Measurements from ENCODE around the gene HECW1.

DNA sequence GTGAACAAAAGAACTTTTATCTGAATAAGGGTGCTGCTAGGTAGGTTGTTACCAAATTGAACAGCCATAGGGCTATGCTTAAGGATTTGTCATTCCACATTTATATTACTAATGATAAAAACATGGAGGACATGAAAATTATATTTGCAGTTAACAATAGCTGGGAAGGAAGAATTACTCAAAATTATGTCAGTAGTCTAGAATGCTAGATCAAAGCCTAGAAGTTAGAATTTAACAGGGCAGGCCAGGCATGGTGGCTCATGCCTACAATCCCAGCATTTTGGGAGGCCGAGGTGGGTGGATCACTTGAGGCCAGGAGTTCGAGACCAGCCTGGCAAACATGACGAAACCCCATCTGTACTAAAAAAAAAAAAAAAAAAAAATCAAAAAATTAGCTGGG, 479.9 kb downstream of the HECW1 start:
- TF ChIP-seq, protein P1, sequence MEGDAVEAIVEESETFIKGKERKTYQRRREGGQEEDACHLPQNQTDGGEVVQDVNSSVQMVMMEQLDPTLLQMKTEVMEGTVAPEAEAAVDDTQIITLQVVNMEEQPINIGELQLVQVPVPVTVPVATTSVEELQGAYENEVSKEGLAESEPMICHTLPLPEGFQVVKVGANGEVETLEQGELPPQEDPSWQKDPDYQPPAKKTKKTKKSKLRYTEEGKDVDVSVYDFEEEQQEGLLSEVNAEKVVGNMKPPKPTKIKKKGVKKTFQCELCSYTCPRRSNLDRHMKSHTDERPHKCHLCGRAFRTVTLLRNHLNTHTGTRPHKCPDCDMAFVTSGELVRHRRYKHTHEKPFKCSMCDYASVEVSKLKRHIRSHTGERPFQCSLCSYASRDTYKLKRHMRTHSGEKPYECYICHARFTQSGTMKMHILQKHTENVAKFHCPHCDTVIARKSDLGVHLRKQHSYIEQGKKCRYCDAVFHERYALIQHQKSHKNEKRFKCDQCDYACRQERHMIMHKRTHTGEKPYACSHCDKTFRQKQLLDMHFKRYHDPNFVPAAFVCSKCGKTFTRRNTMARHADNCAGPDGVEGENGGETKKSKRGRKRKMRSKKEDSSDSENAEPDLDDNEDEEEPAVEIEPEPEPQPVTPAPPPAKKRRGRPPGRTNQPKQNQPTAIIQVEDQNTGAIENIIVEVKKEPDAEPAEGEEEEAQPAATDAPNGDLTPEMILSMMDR (conservative IDR thresholded peaks at IDR 0.05; ENCODE audit: low read length): no peak
- no peak for TF ChIP-seq EZH2phosphoT487 (IDR thresholded peaks at IDR 0.05; ENCODE audit: borderline replicate concordance)
